Endothelial cell of umbilical vein (primary cell): Measurements from ENCODE around the gene MNAT1. TPM values are rescaled to one million over a fixed set of nuclear protein-coding genes. Genes with fewer than 3 reads are reported as not detected.

ENCODE experiments used
- BruUV-seq: library from RNA; stranded (reverse); fragments of 400-500 nt; replicated peaks from 2 replicates; lab custom pipeline; 2021; lab: Mats Ljungman, UMichigan
- CTCF ChIA-PET: fragments of 300-600, 350-600 bp; sonication (Branson Sonifier 250); formaldehyde crosslinking; loops from one replicate; lab custom pipeline; 2021; ENCODE audit warnings: antibody characterized with exemption, inconsistent platforms; lab: Charles Lee
- POLR2A ChIA-PET: fragments of 300-600, 350-600 bp; sonication (Branson Sonifier 250); formaldehyde crosslinking; loops from one replicate; lab custom pipeline; 2021; ENCODE audit warnings: antibody characterized with exemption, inconsistent platforms; lab: Charles Lee
- DNase-seq: peaks from one replicate; pipeline ENCODE4 v3.0.0-alpha.2; 2011; ENCODE audit warnings: low read depth, low spot score
- FAIRE-seq: peaks from 2 replicates; lab custom pipeline; 2011; peaks lifted over from hg19 to GRCh38; lab: Jason Lieb, UNC
- H2AFZ ChIP-seq: 2 replicates; pipeline ENCODE4 v1.6.0; 2012; ENCODE audit warnings: low read depth, low read length, control low read depth, inconsistent platforms
- H3K27ac ChIP-seq: 2 replicates; pipeline ENCODE4 v1.5.1; 2011; ENCODE audit warnings: low read depth, mild to moderate bottlenecking, control low read depth, low read length, moderate library complexity; ENCODE audit not compliant: insufficient read depth
- H3K27me3 ChIP-seq, 2 experiments: 2 replicates each; pipeline versions ENCODE4 v1.6.0 to v1.6.1; 2011; ENCODE audit warnings: low read length in 2 of 2, mixed read lengths in 1 of 2; ENCODE audit not compliant: control insufficient read depth in 2 of 2, insufficient read depth in 2 of 2
- H3K36me3 ChIP-seq, 2 experiments: 2 replicates in 1 of 2; 3 replicates in 1 of 2; pipeline ENCODE4 v1.5.1; 2011; ENCODE audit warnings: low read length in 2 of 2, mild to moderate bottlenecking in 1 of 2, moderate library complexity in 1 of 2; ENCODE audit not compliant: control insufficient read depth in 2 of 2, insufficient read depth in 2 of 2; ENCODE audit errors: extremely low read depth in 1 of 2
- H3K4me1 ChIP-seq: 3 replicates; pipeline ENCODE4 v1.5.1; 2011; ENCODE audit warnings: mild to moderate bottlenecking, low read length; ENCODE audit not compliant: control insufficient read depth, insufficient read depth; ENCODE audit errors: extremely low read depth
- H3K4me2 ChIP-seq: 2 replicates; pipeline ENCODE4 v1.6.1; 2011; ENCODE audit warnings: low read length, control low read depth, mixed read lengths; ENCODE audit not compliant: insufficient read depth
- H3K4me3 ChIP-seq, 3 experiments: fragments of 200-600 bp in 1 of 3; sonication (generic), shearing (Covaris generic) in 1 of 3; replicated peaks in 1 of 3; 2 replicates each; pipeline ENCODE4 v1.5.1; 2011 to 2016; ENCODE audit warnings: control low read depth in 3 of 3, low read length in 3 of 3, mild to moderate bottlenecking in 2 of 3, inconsistent platforms in 1 of 3, low read depth in 1 of 3, moderate library complexity in 1 of 3; ENCODE audit not compliant: insufficient read depth in 1 of 3
- H3K79me2 ChIP-seq: 2 replicates; pipeline ENCODE4 v1.6.0; 2012; ENCODE audit warnings: low read length, inconsistent platforms; ENCODE audit not compliant: control insufficient read depth, insufficient read depth
- H3K9ac ChIP-seq: replicated peaks from 2 replicates; pipeline ENCODE3; 2011; ENCODE audit warnings: low read length, control low read depth; ENCODE audit not compliant: insufficient read depth; ENCODE audit errors: extremely low read depth
- H3K9me1 ChIP-seq: replicated peaks from 3 replicates; pipeline ENCODE4 v1.6.0; 2011; ENCODE audit warnings: mild to moderate bottlenecking, low read length; ENCODE audit not compliant: control insufficient read depth, insufficient read depth; ENCODE audit errors: extremely low read depth
- H3K9me3 ChIP-seq: replicated peaks from 2 replicates; pipeline ENCODE4 v1.5.1; 2012; ENCODE audit warnings: low read length, inconsistent platforms; ENCODE audit not compliant: control insufficient read depth, insufficient read depth
- H4K20me1 ChIP-seq: replicated peaks from 2 replicates; pipeline ENCODE3; 2011; ENCODE audit warnings: mild to moderate bottlenecking, low read length; ENCODE audit not compliant: control insufficient read depth, insufficient read depth; ENCODE audit errors: extremely low read depth
- EZH2 ChIP-seq: IDR thresholded peaks from 2 replicates; pipeline ENCODE4 v1.6.1; 2012; ENCODE audit warnings: borderline replicate concordance, low read depth, mild to moderate bottlenecking, moderate library complexity, low read length, inconsistent platforms; ENCODE audit not compliant: severe bottlenecking
- FOS ChIP-seq: IDR thresholded peaks from 2 replicates; pipeline ENCODE4 v1.6.1; 2011; ENCODE audit warnings: mild to moderate bottlenecking, low read length, moderate library complexity, borderline replicate concordance; ENCODE audit not compliant: insufficient read depth
- GATA2 ChIP-seq: IDR thresholded peaks from 2 replicates; pipeline ENCODE4 v1.7.0; 2011; ENCODE audit warnings: low read depth, mild to moderate bottlenecking, moderate library complexity, mixed read lengths, low read length; ENCODE audit not compliant: insufficient read length, insufficient read depth
- JUN ChIP-seq: IDR thresholded peaks from 2 replicates; pipeline ENCODE4 v1.6.1; 2011; ENCODE audit warnings: borderline replicate concordance, low read depth; ENCODE audit not compliant: insufficient read length, insufficient read depth
- MYC ChIP-seq: IDR thresholded peaks from one replicate; pipeline ENCODE4 v1.6.1; 2011; ENCODE audit warnings: mild to moderate bottlenecking, low read depth, low read length
- POLR2A ChIP-seq: IDR thresholded peaks from 2 replicates; pipeline ENCODE4 v1.6.1; 2012; ENCODE audit warnings: low read depth, mild to moderate bottlenecking, control low read depth, low read length
- POLR2AphosphoS5 ChIP-seq: IDR thresholded peaks from 2 replicates; pipeline ENCODE4 v1.6.1; 2012; ENCODE audit warnings: low read depth, mild to moderate bottlenecking, control low read depth, low read length, moderate library complexity; ENCODE audit not compliant: insufficient read depth
- dilution Hi-C: fragments of 300-500 bp; cut with MboI; formaldehyde crosslinking; loops from one replicate; pipeline ENCODE4 v1.15.0; 2019; ENCODE audit warnings: low sequenced_read_pairs; ENCODE audit not compliant: extremely low pct_ligation_motif_present
- intact Hi-C: fragments of 100-400 bp; cut with micrococcal nuclease; formaldehyde crosslinking; loops from one replicate; pipeline ENCODE4 v1.10.0; 2022
- polyA plus RNA-seq, 4 experiments: library from polyadenylated mRNA; depleted of rRNA in 3 of 4; stranded (reverse) in 3 of 4; unstranded in 1 of 4; fragments of >200 nt; gene quantifications; 2 replicates each; pipeline versions ENCODE4 v1.2.1 to v1.2.3, GENCODE V29; 2011 to 2012; ENCODE audit warnings: missing spikeins in 1 of 4
- total RNA-seq: library from RNA; stranded (reverse); gene quantifications from 2 replicates; pipeline ENCODE4 v1.2.3, GENCODE V29; 2021
- TF ChIP-seq, protein P1 (sequence below): IDR thresholded peaks from 2 replicates; pipeline ENCODE4 v1.6.1; 2011; ENCODE audit not compliant: insufficient read depth, insufficient read length
- TF ChIP-seq, protein P2 (sequence below), 2 donors: IDR thresholded peaks; 1 replicate in 1 of 2; 2 replicates in 1 of 2; pipeline ENCODE4 v1.5.1; 2011; ENCODE audit warnings: low read length in 2 of 2, mild to moderate bottlenecking in 2 of 2, moderate library complexity in 2 of 2, control low read depth in 1 of 2, inconsistent platforms in 1 of 2, low read depth in 1 of 2; ENCODE audit not compliant: insufficient read depth in 1 of 2; ENCODE audit errors: extremely low read depth in 1 of 2

The MNAT1 gene
- total and polyA plus RNA-seq, 2 donors (not counting 3 experiments of a cell fraction or from before 2014, with no cell fraction given) = 35.7 to 55.7 TPM

DNA sequence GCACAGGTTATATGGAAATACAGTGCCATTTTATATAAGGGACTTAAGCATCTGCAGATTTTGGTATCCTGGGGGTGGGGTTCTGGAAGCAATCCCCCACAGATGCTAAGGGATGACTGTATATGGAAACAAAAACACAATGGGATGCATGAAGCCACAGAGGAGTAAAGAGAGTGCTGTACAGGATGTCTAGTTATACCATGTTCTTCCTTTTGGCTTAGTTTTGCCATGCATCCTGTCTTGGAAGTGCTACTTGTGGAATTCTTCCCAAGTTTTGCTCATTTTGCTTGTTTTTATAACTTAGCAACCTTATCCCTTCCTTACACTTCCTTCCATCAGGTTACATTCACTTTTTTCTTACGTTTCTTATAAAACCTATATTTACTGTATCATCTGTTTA, 190.7 kb downstream of the MNAT1 start:
- ChIA-PET POLR2A (no interaction called here), CTCF (interaction anchor here (0.8 to 1.1 kb wide), 2 partner anchors 9 to 17 kb away, joined by 3 read pairs; no protein-coding TSS in a partner anchor)
- Histone ChIP-seq H3K9me1 (no peaks in the 10 kb centered on the region), H3K4me1 (peaks cover 12% of the 10 kb centered on the region), H3K27me3 (no peaks in the 10 kb centered on the region), H3K4me3 (no peak overlapping the region), H4K20me1 (no peaks in the 10 kb centered on the region), H3K9me3 (no peaks in the 10 kb centered on the region), H3K79me2 (no peaks in the 10 kb centered on the region), H3K36me3 (no peaks in the 10 kb centered on the region), H3K4me2 (peak overlapping the region; percentile 8), H3K9ac (no peak overlapping the region), H3K27ac (no peak overlapping the region), H2AFZ (no peak overlapping the region)
- TF ChIP-seq FOS (peak; percentile 32), POLR2A (peak; percentile 23), POLR2AphosphoS5 (peak; percentile 28), GATA2 (no peak)
- no TSS peak for BruUV-seq
- intact Hi-C loops = loop anchor here (10.0 kb wide), 1 partner anchor 330 kb away; no protein-coding TSS in a partner anchor
- FAIRE-seq (peak; percentile 55), DNase-seq (peak; percentile 87)
- dilution Hi-C loops = no loop called here

DNA sequence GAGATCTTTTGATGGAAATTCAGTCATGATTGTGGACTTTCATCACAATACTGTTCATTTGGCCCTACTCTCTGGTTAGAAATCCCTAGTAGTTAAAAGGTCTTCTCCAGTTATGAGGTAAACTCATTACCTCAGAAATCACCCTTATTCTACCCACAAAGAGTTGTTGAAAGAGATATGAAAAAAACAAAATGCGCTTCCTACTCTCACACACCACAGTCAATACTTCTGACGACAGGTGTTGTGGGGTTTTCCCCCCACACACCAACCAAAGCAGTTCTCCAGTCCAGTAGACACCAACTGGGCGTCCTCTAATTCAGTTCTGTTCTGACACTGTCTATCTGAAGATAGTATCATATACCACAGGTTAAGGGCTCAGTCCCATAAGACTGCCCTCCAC, 191.4 kb downstream of the MNAT1 start:
- dilution Hi-C loops = no loop called here

More for the DNA sequence above, 191.4 kb downstream of the MNAT1 start:
- Histone ChIP-seq H3K9me1 (no peaks in the 10 kb centered on the region), H3K9me3 (no peaks in the 10 kb centered on the region), H2AFZ (no peak overlapping the region), H3K4me3 (no peak overlapping the region), H3K27me3 (no peaks in the 10 kb centered on the region), H4K20me1 (no peaks in the 10 kb centered on the region), H3K4me2 (peak overlapping the region; percentile 8), H3K9ac (no peak overlapping the region), H3K27ac (peak overlapping the region; percentile 12), H3K36me3 (no peaks in the 10 kb centered on the region), H3K79me2 (no peaks in the 10 kb centered on the region), H3K4me1 (peaks cover 12% of the 10 kb centered on the region)
- BruUV-seq = no TSS peak
- TF ChIP-seq, protein P1, sequence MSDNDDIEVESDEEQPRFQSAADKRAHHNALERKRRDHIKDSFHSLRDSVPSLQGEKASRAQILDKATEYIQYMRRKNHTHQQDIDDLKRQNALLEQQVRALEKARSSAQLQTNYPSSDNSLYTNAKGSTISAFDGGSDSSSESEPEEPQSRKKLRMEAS = no peak
- TF ChIP-seq GATA2 (no peak), POLR2AphosphoS5 (no peak), EZH2 (no peak), MYC (no peak), POLR2A (no peak), FOS (no peak), JUN (no peak)
- TF ChIP-seq, protein P2, sequence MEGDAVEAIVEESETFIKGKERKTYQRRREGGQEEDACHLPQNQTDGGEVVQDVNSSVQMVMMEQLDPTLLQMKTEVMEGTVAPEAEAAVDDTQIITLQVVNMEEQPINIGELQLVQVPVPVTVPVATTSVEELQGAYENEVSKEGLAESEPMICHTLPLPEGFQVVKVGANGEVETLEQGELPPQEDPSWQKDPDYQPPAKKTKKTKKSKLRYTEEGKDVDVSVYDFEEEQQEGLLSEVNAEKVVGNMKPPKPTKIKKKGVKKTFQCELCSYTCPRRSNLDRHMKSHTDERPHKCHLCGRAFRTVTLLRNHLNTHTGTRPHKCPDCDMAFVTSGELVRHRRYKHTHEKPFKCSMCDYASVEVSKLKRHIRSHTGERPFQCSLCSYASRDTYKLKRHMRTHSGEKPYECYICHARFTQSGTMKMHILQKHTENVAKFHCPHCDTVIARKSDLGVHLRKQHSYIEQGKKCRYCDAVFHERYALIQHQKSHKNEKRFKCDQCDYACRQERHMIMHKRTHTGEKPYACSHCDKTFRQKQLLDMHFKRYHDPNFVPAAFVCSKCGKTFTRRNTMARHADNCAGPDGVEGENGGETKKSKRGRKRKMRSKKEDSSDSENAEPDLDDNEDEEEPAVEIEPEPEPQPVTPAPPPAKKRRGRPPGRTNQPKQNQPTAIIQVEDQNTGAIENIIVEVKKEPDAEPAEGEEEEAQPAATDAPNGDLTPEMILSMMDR (IDR thresholded peaks at IDR 0.05; ENCODE audit: extremely low read depth in 1 of 2, insufficient read depth in 1 of 2, low read depth in 1 of 2, low read length in 2 of 2) = no peak
- ChIA-PET CTCF (interaction anchor here (0.8 kb wide), 1 partner anchor 16 kb away, joined by 3 read pairs; no protein-coding TSS in a partner anchor), POLR2A (no interaction called here)
- FAIRE-seq (no peak), DNase-seq (no peak)
- intact Hi-C loops = loop anchor here (10.0 kb wide), 1 partner anchor 329 kb away; no protein-coding TSS in a partner anchor
